GM19467 (cell line): ENCODE results near the gene TFPI2.

ENCODE experiments used
- ATAC-seq: cut with Tn5 transposase; IDR thresholded peaks from one replicate; pipeline ENCODE4 v1.9.1; 2021; ENCODE audit warnings: mild to moderate bottlenecking, moderate library complexity; ENCODE audit not compliant: unreplicated experiment

The TFPI2 gene

GRCh38 chr7:93860261-93860660 is 30.3 kb downstream of the TFPI2 start:
- no peak for ATAC-seq

DNA sequence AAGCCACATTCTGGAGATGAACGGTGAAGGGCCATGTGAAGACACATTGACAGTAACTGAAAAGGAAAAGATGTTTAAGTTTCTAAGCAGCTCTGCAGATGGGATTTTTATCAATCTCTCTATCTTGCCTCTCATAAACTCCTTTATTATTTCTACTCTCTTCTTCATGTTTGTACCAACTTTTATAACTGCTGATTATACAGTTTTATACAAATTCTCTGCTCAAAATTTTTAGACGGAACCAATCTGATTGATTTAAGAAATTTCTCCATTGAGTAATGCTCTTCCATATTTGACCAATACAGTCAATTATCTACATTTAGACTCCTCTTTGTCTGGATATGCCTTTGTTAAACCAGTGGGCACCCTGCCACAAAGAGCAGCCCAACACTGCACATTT is 31.7 kb downstream of the TFPI2 start:
- ATAC-seq: no peak

DNA sequence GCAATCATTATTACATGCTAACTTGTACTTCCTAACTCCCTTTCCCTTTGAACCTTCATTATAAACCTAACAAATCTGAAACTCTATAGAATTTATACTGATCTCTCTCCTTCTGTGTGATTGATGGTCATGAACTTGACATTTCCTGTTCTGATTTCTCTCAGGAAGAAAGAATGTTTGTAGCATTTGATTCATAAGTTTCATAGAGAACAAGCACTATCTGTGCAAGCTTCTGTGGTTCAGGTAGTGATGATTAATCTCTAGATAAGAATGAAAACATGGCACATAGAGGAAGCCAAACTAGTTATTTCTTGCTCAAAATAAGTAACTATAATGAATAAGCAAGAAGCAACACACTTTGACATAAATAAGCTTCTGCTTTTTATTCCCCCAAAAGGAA is 34.2 kb downstream of the TFPI2 start:
- ATAC-seq: no peak

- no peak for ATAC-seq
These were observed 34.8 kb downstream of the TFPI2 start for GRCh38 chr7:93855797-93856196.

DNA sequence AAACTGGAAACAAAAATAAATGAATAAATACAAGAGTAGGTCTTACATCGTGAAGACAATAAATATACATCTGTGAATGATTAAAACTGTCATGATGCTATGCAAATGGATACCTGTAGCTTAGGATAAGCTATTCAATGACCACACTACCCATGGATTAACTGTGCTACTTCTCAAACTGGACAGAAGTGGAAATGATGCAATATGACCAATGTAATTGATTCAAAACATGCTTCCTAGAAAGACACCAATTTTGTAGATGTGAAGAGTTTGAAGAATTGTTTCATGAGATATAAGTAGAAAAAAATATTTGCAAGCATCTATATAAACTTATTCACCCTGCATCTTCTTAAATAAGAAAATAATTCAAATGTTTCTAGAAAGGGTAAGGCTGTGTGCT is 36.1 kb downstream of the TFPI2 start:
- ATAC-seq: no peak

GRCh38 chr7:93851536-93851935 is 39.0 kb downstream of the TFPI2 start:
- ATAC-seq: no peak

DNA sequence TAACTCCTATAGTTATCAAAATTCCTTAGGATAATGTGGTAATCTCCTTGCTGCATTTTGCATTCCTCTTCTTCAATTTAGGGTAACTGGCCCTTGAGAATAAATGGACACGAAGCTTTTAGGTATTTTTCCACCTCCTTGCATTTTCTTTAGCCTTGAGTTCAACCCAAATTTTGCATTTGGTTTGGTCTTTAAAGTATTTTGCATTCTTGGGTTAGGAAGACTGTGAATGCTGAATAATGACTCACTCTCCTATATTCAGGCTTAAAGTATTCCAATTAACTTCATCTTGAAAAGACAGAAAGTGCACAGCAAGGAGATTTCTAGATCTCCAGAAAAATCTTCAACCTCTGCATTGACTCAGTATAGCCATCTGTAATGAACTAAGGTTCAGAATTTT is 47.3 kb downstream of the TFPI2 start:
- ATAC-seq: no peak

DNA sequence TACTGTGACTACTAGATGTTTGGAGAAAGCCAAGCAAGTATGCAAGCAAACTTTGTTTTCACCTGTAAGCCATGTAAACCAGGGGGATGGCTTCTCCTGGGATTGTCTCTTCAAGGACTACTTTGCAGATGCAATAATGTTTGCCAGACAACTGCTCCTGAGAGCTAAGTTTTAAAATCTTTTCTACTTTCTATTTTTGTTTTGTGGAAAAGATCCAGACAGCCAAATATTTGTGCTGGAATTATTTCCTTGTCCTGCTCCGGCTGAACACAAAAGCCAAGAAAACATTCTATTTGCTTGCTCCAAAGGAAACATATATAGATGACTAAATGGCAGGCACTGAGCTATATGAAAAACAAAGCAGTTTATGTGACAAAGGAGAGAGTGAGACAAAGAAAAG is 51.6 kb downstream of the TFPI2 start:
- ATAC-seq: no peak

GRCh38 chr7:93837245-93837644 is 53.3 kb downstream of the TFPI2 start:
- ATAC-seq: no peak

GRCh38 chr7:93836116-93836515 is 54.4 kb downstream of the TFPI2 start:
- ATAC-seq: no peak

- ATAC-seq: no peak
These were observed 54.9 kb downstream of the TFPI2 start for GRCh38 chr7:93835702-93836101.
